GM12878 (cell line): ENCODE measurements around the gene CTNNA3. TPM values are rescaled to one million over a fixed set of nuclear protein-coding genes. Genes with fewer than 3 reads are reported as not detected.

Source experiments
- ATAC-seq: fragments of 200-7000 bp; cut with Tn5 transposase; 3 replicates; pipeline ENCODE4 v1.9.1; 2020; ENCODE audit warnings: mild to moderate bottlenecking, moderate library complexity
- BruUV-seq: library from RNA; stranded (reverse); fragments of 400-500 nt; replicated peaks from 2 replicates; lab custom pipeline; 2021; lab: Mats Ljungman, UMichigan
- CTCF ChIA-PET: fragments of 300-600 bp; sonication (Branson Sonifier 250); formaldehyde crosslinking; extraction: SDS; loops from one replicate; lab custom pipeline; 2021; ENCODE audit warnings: inconsistent platforms; lab: Yijun Ruan, JAX
- POLR2A ChIA-PET: fragments of 350-600 bp; formaldehyde crosslinking; extraction: SDS; loops from one replicate; lab custom pipeline; 2021; ENCODE audit warnings: inconsistent platforms; lab: Charles Lee
- RAD21 ChIA-PET: fragments of 300-600 bp; sonication (Branson Sonifier 250); formaldehyde crosslinking; loops from one replicate; lab custom pipeline; 2023; ENCODE audit warnings: antibody characterized with exemption; ENCODE audit not compliant: unreplicated experiment; lab: Charles Lee
- SMC1A ChIA-PET: fragments of 300-600 bp; sonication (Branson Sonifier 250); formaldehyde crosslinking; loops from one replicate; lab custom pipeline; 2023; ENCODE audit not compliant: unreplicated experiment, uncharacterized antibody; lab: Charles Lee
- DNase-seq: peaks from one replicate; pipeline ENCODE4 v3.0.0-alpha.2; 2011; ENCODE audit warnings: low read depth, low spot score
- FAIRE-seq: peaks from 3 replicates; lab custom pipeline; 2011; peaks lifted over from hg19 to GRCh38; lab: Jason Lieb, UNC
- H2AFZ ChIP-seq: 2 replicates; pipeline ENCODE4 v1.6.0; 2011; ENCODE audit warnings: low read depth, low read length, control low read depth; ENCODE audit not compliant: control insufficient read depth
- H3K27ac ChIP-seq: 2 replicates; pipeline ENCODE4 v1.5.1; 2011; ENCODE audit warnings: control low read depth; ENCODE audit not compliant: control insufficient read depth, insufficient read depth
- H3K27me3 ChIP-seq, 2 experiments: replicated peaks in 1 of 2; 2 replicates each; pipeline versions ENCODE4 v1.6.0 to v1.6.1; 2011; ENCODE audit warnings: low read length in 1 of 2; ENCODE audit not compliant: control insufficient read depth in 2 of 2, insufficient read depth in 2 of 2
- H3K36me3 ChIP-seq, 2 experiments: 2 replicates each; pipeline ENCODE4 v1.5.1; 2011; ENCODE audit warnings: low read length in 1 of 2; ENCODE audit not compliant: control insufficient read depth in 2 of 2, insufficient read depth in 2 of 2
- H3K4me1 ChIP-seq: 2 replicates; pipeline ENCODE4 v1.6.1; 2011; ENCODE audit warnings: mild to moderate bottlenecking, low read length, moderate library complexity, mixed read lengths; ENCODE audit not compliant: control insufficient read depth, insufficient read depth
- H3K4me2 ChIP-seq: 2 replicates; pipeline ENCODE4 v1.6.0; 2011; ENCODE audit warnings: control low read depth; ENCODE audit not compliant: control insufficient read depth, insufficient read depth
- H3K4me3 ChIP-seq: fragments of 200-600 bp; sonication (generic); 2 replicates; pipeline ENCODE4 v1.5.1; 2016
- H3K79me2 ChIP-seq: 2 replicates; pipeline ENCODE4 v1.6.0; 2011; ENCODE audit warnings: low read length; ENCODE audit not compliant: control insufficient read depth, insufficient read depth
- H3K9ac ChIP-seq: 2 replicates; pipeline ENCODE4 v1.8.0; 2011; ENCODE audit warnings: low read length, control low read depth, mixed read lengths; ENCODE audit not compliant: control insufficient read depth, insufficient read depth
- H3K9me3 ChIP-seq: replicated peaks from 3 replicates; pipeline ENCODE4 v1.5.1; 2011; ENCODE audit warnings: mild to moderate bottlenecking, low read length; ENCODE audit not compliant: control insufficient read depth, insufficient read depth
- H4K20me1 ChIP-seq: 2 replicates; pipeline ENCODE4 v1.6.0; 2011; ENCODE audit not compliant: control insufficient read depth, insufficient read depth
- NKRF ChIP-seq: fragments of 450-650 bp; conservative IDR thresholded peaks from 2 replicates; pipeline ENCODE4 v1.6.1; 2017; ENCODE audit warnings: mild to moderate bottlenecking, moderate library complexity
- NR2C2 ChIP-seq: IDR thresholded peaks from 2 replicates; pipeline ENCODE4 v1.6.1; 2011; ENCODE audit warnings: borderline replicate concordance, low read depth; ENCODE audit not compliant: control insufficient read depth, insufficient read length
- PBX3 ChIP-seq: IDR thresholded peaks from 2 replicates; pipeline ENCODE4 v1.6.1; 2011; ENCODE audit warnings: mild to moderate bottlenecking, low read depth, low read length, moderate library complexity; ENCODE audit not compliant: insufficient replicate concordance
- SIX5 ChIP-seq: IDR thresholded peaks from 2 replicates; pipeline ENCODE4 v1.6.1; 2011; ENCODE audit warnings: mild to moderate bottlenecking, low read depth, low read length, moderate library complexity; ENCODE audit not compliant: severe bottlenecking
- STAT3 ChIP-seq: IDR thresholded peaks from 2 replicates; pipeline ENCODE4 v1.6.1; 2011; ENCODE audit warnings: low read depth, low read length, improper control_type of control experiment
- WGBS: methylation state at CpG from one replicate; pipeline ENCODE4 v1.1.6; 2016; ENCODE audit warnings: low lambda C conversion rate; ENCODE audit not compliant: insufficient replicate concordance, insufficient coverage; ENCODE audit errors: missing lambda C conversion rate; 5-methylcytosine and 5-hydroxymethylcytosine counted together
- in situ Hi-C: fragments of 300-500 bp; cut with MboI; formaldehyde crosslinking; loops from 9 replicates; pipeline ENCODE4 v1.14.3; 2018; ENCODE audit warnings: mixed read lengths
- intact Hi-C: fragments of 100-400 bp; cut with micrococcal nuclease; formaldehyde crosslinking; loops from one replicate; pipeline ENCODE4 v1.14.2; 2022; ENCODE audit not compliant: unreplicated experiment
- polyA plus RNA-seq, 11 experiments: library from polyadenylated mRNA; depleted of rRNA in 4 of 11; unstranded in 6 of 11; stranded (reverse) in 5 of 11; fragments of >200 nt; fragmentation: Nextera tagmentation in 4 of 11; fragmentation: Illumina TruSeq in 1 of 11; extraction: Ambion mirVana in 4 of 11; extraction: Trizol in 1 of 11; gene quantifications; 1 replicate in 1 of 11; 2 replicates in 10 of 11; pipeline versions ENCODE4 v1.2.1 to v1.2.3, GENCODE V29; 2011 to 2016; ENCODE audit warnings: inconsistent platforms in 2 of 11, missing spikeins in 2 of 11, low read depth in 1 of 11
- total RNA-seq, 4 experiments: library from RNA; depleted of rRNA in 3 of 4; stranded (reverse); fragments of >200 nt in 3 of 4; fragmentation: Illumina TruSeq in 1 of 4; extraction: Trizol in 1 of 4; gene quantifications; 2 replicates each; pipeline versions ENCODE4 v1.2.1 to v1.2.3, GENCODE V29; 2013 to 2021

The CTNNA3 gene
- total and polyA plus RNA-seq, 10 of the 15 experiments (the other 5 are each of a cell fraction or from before 2014, with no cell fraction given): under 0.01 to 4.5 (median 0.22) TPM; not detected in 2

- no peak for TF ChIP-seq SIX5
These were observed 1369.1 kb downstream of the CTNNA3 start (continued) for GRCh38 chr10:66326876-66327275.

GRCh38 chr10:66322777-66323176 lies 1373.2 kb downstream of the CTNNA3 start:
- Histone ChIP-seq H3K4me3 (no peak overlapping the region), H3K36me3 (no peaks in the 10 kb centered on the region), H3K4me2 (no peak overlapping the region), H3K9ac (no peak overlapping the region), H3K27ac (no peak overlapping the region), H4K20me1 (no peaks in the 10 kb centered on the region), H3K27me3 (no peaks in the 10 kb centered on the region), H2AFZ (no peak overlapping the region), H3K4me1 (no peaks in the 10 kb centered on the region), H3K9me3 (no peaks in the 10 kb centered on the region), H3K79me2 (no peaks in the 10 kb centered on the region)
- intact Hi-C loops: no loop called here
- DNase-seq (no peak), FAIRE-seq (no peak), ATAC-seq (no peak)
- CTCF ChIA-PET: no interaction called here
- POLR2A ChIA-PET: no interaction called here
- no TSS peak for BruUV-seq
- SMC1A ChIA-PET: no interaction called here
- WGBS: 2% methylated on average over 2 of the region's 2 CpGs
- in situ Hi-C loops: no loop called here
- TF ChIP-seq PBX3 (no peak), NR2C2 (no peak), STAT3 (no peak), NKRF (no peak)
- TF ChIP-seq, all 136 proteins: peak for 0
- RAD21 ChIA-PET: no interaction called here
